Left forelimb (tissue), 1 donor: Measurements from ENCODE around the gene LMTK2.

Experiments
- DNase-seq: peaks from one replicate; pipeline ENCODE4 v3.0.0-alpha.2; 2018; ENCODE audit warnings: low spot score

Gene LMTK2

GRCh38 chr7:98106647-98107312 lies at the start of gene LMTK2:
LMTK2 (plus strand) TSS chr7:98106862; CDS start chr7:98107178, 316 bp downstream.
- DNase-seq, result peak; percentile 98

- DNase-seq, result no peak
These were observed 49.5 kb upstream of the LMTK2 start for GRCh38 chr7:98057157-98057556.

GRCh38 chr7:98058186-98058585 lies 48.5 kb upstream of the LMTK2 start:
- no peak for DNase-seq

DNA sequence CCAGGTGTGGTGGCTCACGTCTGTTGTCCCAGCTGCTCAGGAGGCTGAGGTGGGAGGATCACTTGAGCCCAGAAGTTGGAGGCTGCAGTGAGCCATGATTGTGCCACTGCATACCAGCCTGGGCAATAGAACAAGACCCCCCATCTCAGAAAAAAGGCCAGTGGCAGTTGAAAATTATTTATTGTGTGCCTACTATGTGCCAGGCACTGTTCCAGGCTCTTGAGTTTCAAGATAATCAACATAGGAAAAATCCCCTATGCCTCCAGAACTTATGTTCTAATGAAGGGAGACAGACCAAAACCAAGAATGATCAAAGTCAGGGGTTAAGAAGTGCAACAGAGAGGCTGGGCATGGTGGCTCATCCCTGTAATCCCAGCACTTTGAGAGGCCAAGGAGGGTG lies 42.4 kb upstream of the LMTK2 start:
- DNase-seq, result no peak

- no peak for DNase-seq
These were observed 40.5 kb upstream of the LMTK2 start for GRCh38 chr7:98066208-98066607.

DNA sequence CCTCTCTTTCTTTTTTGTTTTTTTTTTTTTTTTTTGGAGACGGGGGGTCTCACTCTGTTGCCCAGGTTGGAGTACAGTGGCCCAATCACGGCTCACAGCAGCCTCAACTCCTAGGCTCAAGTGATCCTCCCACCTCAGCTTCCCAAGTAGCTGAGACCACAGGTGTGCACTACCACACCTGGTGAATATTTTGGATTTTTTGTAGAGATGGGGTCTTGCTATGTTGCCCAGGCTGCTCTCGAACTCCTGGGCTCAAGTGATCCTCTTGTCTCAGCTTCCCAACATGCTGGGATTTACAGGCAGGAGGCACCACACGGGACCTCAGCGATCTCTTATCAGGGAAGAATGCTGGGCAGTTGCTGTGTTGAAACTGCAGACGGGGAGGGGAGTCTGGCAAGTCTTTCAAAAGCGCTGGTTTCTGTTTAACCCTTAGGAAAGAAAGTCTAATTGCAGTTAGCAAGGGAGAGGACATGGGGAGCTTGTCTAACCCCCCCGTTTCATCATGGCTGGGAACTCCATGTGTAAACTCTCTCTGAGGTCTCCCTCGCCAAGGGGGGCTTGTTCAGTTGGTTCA lies 39.6 kb upstream of the LMTK2 start:
- no peak for DNase-seq

- no peak for DNase-seq
These were observed 33.6 kb upstream of the LMTK2 start for GRCh38 chr7:98073047-98073446.

DNA sequence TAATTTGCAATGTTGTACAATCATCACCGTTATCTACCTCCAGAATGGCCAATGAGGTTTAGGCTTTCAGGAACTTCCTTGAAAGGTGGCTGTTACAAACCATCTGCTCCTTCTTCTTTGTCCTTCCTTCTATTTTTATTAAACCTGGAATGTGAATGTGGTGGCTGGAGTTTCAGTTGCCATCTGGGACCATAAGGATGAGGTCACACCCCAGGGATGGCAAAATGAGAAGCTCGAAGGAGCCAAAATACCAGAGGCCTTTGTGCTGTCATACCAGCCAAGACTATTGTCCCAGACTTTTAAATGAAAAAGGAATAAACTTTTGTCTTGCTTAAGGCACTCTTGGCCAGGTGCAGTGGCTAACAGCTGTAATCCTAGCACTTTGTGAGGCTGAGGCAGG lies 30.9 kb upstream of the LMTK2 start:
- no peak for DNase-seq

GRCh38 chr7:98077762-98078161 lies 28.9 kb upstream of the LMTK2 start:
- no peak for DNase-seq

DNA sequence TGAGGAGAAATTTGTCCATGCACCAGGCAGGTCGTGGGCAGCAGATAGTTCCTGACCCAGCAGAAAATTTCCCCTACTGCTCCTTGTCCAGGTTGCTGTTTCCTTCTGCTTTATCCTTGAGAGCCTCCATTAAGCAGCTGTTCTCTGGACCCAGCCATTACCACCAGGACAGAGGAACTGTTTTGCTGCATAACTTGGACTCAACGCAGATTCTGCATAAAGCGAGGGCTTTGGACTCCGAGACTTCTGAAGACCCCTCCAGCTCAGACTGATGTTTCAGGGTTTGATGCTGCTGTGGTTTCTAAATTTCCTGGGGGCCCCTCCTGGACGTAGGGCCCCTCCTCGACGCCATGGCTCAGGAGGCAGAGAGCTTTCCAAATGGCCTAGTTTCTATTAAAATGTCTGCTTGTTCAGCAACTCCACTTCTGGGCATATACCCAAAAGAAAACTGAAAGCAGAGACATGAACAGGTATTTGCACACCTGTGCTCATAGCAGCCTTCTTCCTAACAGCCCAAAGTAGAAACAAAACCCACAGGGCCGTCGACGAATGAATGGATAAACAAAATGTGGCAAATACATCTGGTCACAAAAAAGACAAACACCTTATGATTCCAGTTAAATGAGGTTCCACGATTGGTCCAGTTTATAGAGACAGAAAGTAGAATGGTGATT lies 28.3 kb upstream of the LMTK2 start:
- no peak for DNase-seq

DNA sequence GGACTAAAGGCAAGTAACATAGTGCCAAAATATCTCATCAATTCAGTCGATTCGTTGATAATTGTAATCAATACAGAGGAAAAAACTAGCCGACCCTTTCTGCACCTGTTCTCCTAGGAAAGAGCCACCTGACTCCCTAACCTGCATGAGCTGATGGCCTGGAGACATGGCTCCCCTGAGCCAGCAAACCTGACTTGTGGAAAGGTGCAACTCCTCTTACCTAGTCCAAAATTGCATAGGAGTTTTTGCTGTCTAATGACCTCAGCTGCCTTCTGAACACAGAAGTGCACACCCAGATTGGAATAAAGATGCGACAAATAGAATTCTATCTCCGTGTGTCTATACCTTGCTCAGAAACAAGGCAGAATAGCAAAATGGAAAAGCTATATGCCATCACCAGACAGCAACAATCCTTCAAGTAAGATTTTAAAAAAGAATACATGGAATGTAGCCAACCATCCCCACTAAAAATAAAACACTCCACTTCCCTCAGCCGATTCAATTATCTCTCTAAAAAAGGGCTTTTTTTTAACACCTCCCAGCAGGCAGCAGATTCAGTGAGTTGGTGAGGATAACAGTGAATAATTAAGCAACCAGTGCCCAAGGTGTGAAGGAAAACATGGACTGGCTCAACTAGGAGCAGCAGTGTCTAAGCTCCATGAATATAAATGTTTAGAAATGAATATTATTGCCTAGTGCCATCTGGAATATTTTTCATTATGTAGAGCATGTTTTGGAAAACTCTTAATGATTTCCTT lies 26.6 kb upstream of the LMTK2 start:
- no peak for DNase-seq

GRCh38 chr7:98081319-98081718 lies 25.3 kb upstream of the LMTK2 start:
- no peak for DNase-seq

- no peak for DNase-seq
These were observed 22.0 kb upstream of the LMTK2 start for GRCh38 chr7:98084631-98085030.

DNA sequence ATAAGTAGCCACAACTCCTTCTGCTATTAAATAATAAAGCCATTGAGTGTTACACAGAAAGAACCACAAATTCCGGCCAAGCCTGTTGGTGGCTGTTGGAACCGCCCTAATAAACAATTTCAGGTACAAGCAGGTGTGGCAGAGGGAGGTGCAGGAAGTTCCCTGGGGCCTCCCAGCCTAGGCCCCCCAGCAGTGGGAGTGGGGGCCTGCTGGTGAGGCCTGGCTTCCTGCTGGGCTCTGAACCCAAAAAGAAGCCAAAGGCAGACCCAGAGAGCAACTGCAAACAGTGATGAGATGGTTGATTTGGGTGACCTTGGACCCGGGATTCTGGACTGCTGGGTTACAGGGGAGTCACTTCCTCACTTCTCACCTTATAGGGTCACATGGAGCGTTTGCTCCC lies 21.0 kb upstream of the LMTK2 start:
- DNase-seq, result no peak

GRCh38 chr7:98086281-98086718 lies 20.4 kb upstream of the LMTK2 start:
- DNase-seq, result no peak

DNA sequence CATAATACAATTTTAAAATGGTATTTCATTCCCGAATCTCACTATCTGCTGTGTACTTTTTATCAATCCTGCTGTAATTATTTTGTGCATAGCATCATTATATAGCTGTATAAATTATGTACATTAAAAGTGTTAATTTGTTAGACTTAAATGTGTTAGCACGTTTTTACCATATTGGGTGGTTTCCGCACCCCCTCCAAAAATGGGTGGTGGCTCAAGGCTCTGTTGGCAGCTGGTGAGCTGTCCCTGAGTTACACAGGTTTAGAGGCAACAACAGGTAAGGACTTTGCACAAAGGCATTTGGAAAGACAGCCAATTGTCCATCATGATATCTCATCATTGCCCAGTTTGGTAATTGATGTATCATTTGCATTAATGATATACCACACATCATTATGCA lies 18.6 kb upstream of the LMTK2 start:
- DNase-seq, result no peak

DNA sequence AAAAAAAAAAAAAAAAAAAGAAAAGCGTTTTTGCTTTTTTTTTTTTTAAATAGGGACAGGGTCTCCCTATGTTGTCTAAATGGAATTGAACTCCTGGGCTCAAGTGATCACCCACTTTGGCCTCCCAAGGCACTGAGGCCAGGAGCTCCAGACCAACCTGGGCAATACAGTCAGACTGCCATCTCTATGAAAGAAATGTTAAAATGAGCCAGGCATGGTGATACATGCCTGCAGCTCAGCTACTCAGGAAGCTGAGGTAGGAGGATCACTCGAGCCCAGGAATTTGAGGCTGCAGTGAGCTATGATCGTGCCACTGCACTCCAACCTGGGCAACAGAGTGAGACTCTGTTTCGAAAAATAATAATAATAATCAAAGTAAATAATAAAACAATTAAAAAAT lies 16.5 kb upstream of the LMTK2 start:
- DNase-seq, result no peak

DNA sequence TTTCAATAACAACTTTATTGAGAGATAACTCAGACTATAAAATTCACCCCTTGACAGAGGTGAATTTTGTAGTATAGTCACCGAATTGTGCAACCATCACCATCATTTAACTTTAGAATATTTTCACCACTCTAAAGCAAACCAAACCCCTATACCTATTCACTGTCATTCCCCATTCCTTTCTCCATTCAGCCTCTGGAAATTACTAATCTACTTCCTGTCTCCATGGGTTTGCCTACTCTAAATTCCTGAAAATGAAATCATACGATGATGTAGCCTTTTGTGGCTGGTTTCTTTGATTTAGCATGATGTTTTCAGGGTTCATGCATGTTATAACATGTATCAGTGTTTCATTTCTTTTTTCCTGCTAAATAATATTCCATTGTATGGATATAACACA lies 15.6 kb upstream of the LMTK2 start:
- no peak for DNase-seq

GRCh38 chr7:98091523-98091922 lies 15.1 kb upstream of the LMTK2 start:
- DNase-seq, result no peak

GRCh38 chr7:98097042-98097645 lies 9.5 kb upstream of the LMTK2 start:
- no peak for DNase-seq

DNA sequence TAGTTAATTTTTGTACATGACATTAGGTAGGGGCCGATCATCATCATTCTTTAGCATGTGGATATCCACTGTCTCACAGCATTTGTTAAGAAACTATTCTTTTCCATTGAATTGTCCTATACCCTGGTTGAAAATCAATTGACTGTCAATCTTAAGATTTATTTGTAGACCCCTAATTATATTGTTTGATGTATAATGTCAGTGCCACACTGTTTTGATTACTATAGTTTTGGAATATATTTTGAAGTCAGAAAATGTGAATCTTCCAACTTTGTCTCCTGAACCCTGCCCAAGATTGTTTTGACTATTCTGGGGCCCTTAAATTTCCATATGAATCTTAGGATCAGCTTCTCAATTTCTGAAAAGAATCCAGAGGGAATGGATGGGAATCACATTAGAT lies 6.6 kb upstream of the LMTK2 start:
- DNase-seq, result no peak

DNA sequence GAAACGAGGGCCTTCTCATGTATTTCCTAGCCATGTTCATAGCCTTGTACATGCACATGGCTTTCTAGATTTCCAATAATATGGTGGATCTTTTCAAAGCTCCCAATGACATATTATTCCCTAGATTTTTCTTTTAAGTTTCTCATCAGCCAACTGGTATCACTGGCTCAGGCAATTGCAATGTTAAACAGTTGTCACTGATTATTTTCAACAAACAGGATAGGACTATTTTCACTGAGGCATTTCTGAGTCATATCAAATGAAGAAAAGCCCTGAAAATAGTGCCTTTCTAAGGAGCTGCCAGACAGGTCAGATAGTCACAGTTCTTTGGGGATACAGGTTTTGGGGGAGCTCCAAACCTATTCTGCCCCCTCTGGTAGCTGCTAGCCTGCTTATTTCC lies 4.5 kb upstream of the LMTK2 start:
- DNase-seq, result no peak
